GM19372 (cell line): Measurements from ENCODE around the gene HIVEP3.

Source experiments
- ATAC-seq: cut with Tn5 transposase; IDR thresholded peaks from one replicate; pipeline ENCODE4 v1.9.1; 2021; ENCODE audit warnings: mild to moderate bottlenecking, low read depth, moderate library complexity; ENCODE audit not compliant: unreplicated experiment

Gene HIVEP3

DNA sequence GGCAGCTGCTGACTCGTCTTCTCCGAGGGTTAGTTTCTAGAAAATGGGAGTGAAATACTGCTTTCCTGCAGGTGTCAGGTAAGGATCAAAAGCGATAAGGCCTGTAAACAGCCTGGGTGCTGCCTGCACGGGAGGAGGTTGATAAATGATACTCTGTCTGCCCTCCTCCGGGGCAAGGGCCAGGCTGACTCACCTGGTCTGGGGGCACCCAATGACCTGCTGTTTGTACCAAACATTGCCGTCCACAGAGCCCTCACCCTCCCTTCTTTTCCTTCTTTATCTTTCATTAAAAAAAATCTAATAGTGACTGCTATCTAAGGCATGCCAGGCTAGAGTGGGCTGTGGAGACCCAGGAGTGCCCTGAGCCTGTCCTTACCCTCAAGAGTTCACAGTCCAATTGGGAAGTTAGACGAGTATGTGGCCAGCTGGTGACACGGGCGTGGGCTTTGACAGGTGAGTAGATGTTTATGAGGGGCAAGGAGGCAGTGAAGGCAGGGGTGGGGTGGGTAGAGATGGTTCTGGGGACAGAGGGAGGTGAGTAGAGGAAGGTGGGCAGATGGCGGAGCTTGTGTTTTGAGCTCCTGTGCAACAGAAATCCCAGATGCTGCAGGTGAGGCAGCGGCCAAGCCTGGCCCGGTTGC is 450.5 kb downstream of the HIVEP3 start:
- no peak for ATAC-seq

DNA sequence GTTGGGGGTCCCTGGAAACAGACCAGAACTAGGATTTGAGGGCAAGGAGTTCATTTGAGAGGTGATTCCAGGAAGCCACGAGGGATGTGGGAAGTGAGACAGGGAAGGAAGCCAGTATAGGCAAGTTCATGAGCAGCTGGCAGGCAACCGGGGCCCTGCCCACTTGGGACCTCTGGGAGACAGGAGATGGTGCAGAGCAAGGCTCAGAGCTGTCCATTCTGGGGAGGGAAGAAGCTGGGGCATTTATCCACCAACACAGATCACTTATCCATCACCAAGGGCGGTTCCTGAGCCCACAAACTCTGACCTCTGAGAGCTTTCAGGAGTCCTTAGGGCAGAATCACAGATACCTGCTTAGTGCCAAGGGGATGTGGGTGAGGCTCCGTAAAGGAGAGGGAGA is 451.0 kb downstream of the HIVEP3 start:
- no peak for ATAC-seq

DNA sequence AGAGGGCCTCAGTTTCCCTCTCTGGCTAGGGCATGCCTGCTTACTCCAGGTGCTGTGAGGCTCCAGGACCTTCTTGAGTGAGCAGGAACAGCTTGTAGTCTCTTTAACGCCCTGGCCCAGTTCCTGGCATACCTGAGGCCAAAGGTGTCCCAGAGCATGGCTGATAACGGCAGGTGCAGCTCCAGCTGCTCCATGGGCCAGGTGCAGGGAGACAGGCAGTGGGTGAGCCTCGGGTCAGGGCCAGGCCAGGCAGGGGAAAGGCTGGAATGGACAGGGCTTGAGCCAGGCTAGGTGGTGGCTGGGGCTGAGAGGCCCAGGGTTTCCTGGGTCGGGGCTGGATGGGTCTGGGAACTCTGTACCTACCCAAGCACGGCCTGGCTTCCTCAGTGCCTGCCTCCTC is 452.6 kb downstream of the HIVEP3 start:
- ATAC-seq: no peak

DNA sequence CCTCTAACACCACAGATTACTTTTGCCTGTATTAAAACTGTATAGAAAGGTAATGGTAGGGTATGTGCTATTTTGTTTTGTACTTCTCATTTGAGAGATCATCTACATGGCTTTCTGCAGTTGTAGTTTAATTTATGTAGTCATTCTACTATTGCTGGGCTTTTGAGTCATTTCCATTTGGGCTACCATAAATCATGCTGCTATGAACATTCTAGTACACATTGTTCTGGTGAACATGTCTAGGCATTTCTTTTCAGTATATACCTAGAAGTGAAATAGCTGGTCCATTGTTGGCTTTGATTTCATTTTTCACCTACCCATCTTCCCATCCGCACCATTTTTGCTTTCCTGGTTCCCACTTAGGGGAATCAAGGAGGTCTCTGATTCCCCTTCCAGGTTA is 453.0 kb downstream of the HIVEP3 start:
- ATAC-seq: no peak

DNA sequence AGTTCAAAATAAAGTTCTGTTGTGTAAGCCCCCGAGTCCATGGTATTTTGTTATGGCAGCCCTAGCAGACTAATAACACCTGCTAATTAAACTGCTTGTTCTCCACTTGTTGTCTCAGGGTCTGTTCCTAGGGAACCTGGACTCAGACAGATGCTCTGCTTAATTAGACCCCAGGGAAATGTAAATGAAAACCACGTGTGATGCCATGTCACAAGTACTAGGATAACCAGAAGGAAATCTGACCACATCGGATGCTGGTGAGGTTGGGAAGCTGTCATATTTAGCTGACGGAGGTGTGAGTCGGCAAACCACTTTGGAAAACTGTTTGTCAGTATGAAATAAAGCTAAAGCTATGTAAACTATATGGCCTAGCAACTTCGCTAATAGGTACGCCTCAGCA is 453.8 kb downstream of the HIVEP3 start:
- no peak for ATAC-seq

DNA sequence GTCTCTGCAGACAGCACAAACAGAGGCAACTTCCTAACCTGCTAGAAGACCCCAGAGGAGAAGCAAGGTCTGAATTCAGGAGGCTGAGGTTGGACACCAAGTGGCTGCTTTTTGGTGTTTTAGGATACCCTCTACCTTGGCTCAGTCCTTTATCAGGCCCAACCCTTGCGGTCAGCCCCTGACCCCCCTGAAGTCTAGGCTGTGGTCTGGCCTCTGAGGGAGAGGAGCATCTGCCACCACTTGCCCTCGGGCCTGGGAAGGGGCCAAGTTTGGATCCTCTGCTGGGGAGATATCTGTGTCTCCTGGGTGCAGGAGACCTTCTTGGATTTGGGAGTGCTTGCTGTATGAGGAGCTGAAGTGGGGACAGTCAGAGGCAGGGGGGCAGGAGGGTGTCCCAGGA is 455.2 kb downstream of the HIVEP3 start:
- no peak for ATAC-seq

DNA sequence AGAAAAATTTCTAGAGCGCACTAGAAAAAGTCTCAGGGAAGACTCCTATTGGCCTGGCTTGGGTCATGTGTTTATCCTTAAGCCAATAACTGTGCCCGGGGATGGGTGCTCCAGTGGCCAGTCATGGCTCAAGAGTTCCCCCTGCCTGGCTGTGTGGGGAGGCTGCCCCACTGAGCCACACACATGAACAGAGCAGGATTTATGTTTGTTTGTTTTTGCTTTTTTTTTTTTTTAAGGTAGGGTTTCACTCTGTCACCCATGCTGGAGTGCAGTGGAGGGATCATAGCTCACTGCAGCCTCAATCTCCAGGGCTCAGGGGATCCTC is 456.1 kb downstream of the HIVEP3 start:
- no peak for ATAC-seq

DNA sequence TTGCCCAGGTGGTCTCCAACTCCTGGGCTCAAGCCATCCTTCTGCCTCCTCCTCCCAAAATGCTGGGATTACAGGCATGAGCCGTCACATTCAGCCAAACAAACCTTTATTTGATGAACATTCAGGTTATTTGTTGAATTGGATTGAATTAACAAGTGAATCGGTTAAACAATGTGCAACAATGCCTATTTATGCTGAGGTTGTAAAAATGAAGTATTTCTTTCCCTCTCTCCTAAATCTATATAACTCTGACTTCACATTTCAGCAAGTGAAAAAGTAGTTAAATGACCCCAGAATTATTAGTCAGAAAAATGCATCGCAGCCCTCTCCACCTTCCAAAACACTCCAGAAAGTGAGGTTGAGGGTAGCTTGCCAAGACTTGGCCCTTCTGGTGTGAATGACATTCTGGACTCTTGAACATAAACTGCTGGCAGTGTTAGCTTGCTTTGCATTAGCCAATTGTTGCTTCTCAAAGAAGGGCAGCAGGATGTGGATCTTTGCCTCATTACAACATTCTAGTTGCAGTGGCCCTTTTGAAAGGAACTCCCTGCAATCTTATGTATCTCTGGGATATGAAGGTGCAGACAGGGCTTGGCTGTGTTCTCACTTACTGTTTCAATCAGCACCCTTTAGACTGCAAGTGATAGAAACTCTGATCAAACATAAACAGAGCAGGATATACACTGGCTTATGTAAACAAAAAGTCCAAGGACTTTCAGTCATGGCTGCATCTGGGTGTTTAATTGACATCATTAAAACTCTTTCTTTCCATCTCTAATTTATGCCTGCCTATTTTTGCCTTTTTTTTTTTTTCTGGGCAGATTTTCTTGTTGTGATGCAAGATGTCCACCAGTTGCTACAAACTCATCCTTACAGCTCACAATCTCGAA is 456.7 kb downstream of the HIVEP3 start:
- no peak for ATAC-seq

DNA sequence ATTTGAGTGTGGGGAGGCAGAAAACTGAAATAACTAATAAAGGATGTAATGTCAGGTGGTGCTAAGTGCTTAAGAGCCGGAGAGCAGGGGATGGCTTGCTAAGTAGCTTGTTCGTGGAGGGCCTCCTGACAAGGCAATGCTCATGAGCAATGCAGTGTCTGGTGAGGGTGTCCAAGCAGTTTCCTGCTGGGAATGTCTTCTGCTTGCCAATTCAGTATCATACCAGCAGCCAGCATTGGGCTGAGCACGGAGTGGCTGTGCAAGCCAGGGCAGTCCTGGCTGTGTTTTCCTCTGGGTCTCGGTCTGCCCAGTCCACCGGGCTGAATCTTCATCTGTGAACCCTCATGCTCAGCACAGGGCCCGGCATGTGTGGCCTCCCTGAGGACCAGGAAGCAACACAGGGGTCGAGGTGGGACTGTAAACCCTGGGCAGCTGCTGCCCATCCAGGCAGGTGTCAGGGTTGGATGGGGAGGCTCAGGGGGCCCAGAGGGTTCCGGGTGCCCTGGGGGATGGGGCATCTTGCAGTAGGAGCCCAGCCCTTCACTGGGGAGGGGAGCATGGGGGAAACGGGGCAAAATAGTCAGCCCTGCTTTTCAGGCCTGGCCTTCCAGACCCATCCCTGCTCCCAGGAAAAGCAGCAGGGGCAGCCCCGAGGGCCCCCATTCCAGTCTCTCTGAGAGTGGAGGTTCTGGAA is 461.7 kb downstream of the HIVEP3 start:
- no peak for ATAC-seq
